NCI-H82 (cell line): ENCODE measurements around the gene POLRMT.
A peak's percentile ranks its signal among the peaks of the same experiment; 100 is the strongest.

Source experiments
- DNase-seq: peaks from one replicate; lab custom pipeline; 2025; lab: John Stamatoyannopoulos, UW

The POLRMT gene

GRCh38 chr19:647566-648284, 14.4 kb upstream of the POLRMT start:
- DNase-seq, result no peak

- DNase-seq, result no peak
Observed at GRCh38 chr19:646779-647565, 13.6 kb upstream of the POLRMT start.

- DNase-seq, result no peak
Observed at GRCh38 chr19:645912-646778, 12.8 kb upstream of the POLRMT start.

GRCh38 chr19:644789-645188, 11.5 kb upstream of the POLRMT start:
- DNase-seq, result no peak

GRCh38 chr19:644363-644762, 11.0 kb upstream of the POLRMT start:
- DNase-seq, result peak; percentile 46

- no peak for DNase-seq
Observed at GRCh38 chr19:643736-644135, 10.4 kb upstream of the POLRMT start.

- DNase-seq, result no peak
Observed at GRCh38 chr19:642767-643727, 9.7 kb upstream of the POLRMT start.

GRCh38 chr19:641702-642101, 8.4 kb upstream of the POLRMT start:
- DNase-seq, result no peak

GRCh38 chr19:640606-641189, 7.4 kb upstream of the POLRMT start:
- no peak for DNase-seq

GRCh38 chr19:640161-640558, 6.8 kb upstream of the POLRMT start:
- DNase-seq, result no peak

- peak; percentile 88 for DNase-seq
Observed at GRCh38 chr19:639253-640160, 6.2 kb upstream of the POLRMT start, which contains the start of gene FGF22. Gene FGF22 (plus strand): TSS chr19:639879. CDS start chr19:639926, 47 bp downstream.

GRCh38 chr19:638906-639252, 5.5 kb upstream of the POLRMT start:
- no peak for DNase-seq

GRCh38 chr19:634975-635652, 1.8 kb upstream of the POLRMT start:
- no peak for DNase-seq

- peak; percentile 45 for DNase-seq
Observed at GRCh38 chr19:633786-634639, 676 bp upstream of the POLRMT start.

- peak; percentile 57 for DNase-seq
Observed at GRCh38 chr19:632579-633067, 714 bp downstream of the POLRMT start.

- no peak for DNase-seq
Observed at GRCh38 chr19:629961-630714, 3.2 kb downstream of the POLRMT start.

- peak; percentile 34 for DNase-seq
Observed at GRCh38 chr19:629515-629914, 3.8 kb downstream of the POLRMT start.
